Activated CD4-positive, alpha-beta T cell treated with anti-CD3 and anti-CD28 coated beads for 36 hours (primary cell): ENCODE results near the gene STAMBPL1. TPM values are rescaled to one million over a fixed set of nuclear protein-coding genes. Genes with fewer than 3 reads are reported as not detected.

ENCODE experiments used
- ATAC-seq: fragments of 200-7000 bp; cut with Tn5 transposase; one replicate; pipeline ENCODE4 v1.10.0; 2021; ENCODE audit warnings: mild to moderate bottlenecking, moderate library complexity
- CTCF ChIA-PET: fragments of 350-600 bp; sonication (Branson Sonifier 250); formaldehyde crosslinking; loops from one replicate; lab custom pipeline; 2021; ENCODE audit warnings: antibody characterized with exemption; lab: Charles Lee
- POLR2A ChIA-PET: fragments of 350-600 bp; sonication (Branson Sonifier 250); formaldehyde crosslinking; loops from one replicate; lab custom pipeline; 2021; ENCODE audit warnings: antibody characterized with exemption, inconsistent platforms; lab: Charles Lee
- DNase-seq: peaks from one replicate; pipeline ENCODE4 v3.0.0-alpha.2; 2020
- H3K27ac Mint-ChIP-seq: one replicate; pipeline ENCODE4 v1.8.0; 2021; ENCODE audit warnings: mixed read lengths
- H3K27me3 Mint-ChIP-seq: one replicate; pipeline ENCODE4 v1.8.0; 2021; ENCODE audit warnings: mixed read lengths
- H3K36me3 Mint-ChIP-seq: one replicate; pipeline ENCODE4 v1.8.0; 2021; ENCODE audit warnings: low read depth, mixed read lengths
- H3K4me1 Mint-ChIP-seq: one replicate; pipeline ENCODE4 v1.8.0; 2021; ENCODE audit warnings: mixed read lengths
- H3K4me3 Mint-ChIP-seq: one replicate; pipeline ENCODE4 v1.8.0; 2021; ENCODE audit warnings: mild to moderate bottlenecking, moderate library complexity, mixed read lengths
- H3K9me3 Mint-ChIP-seq: one replicate; pipeline ENCODE4 v1.8.0; 2021; ENCODE audit warnings: low read depth, mixed read lengths
- intact Hi-C, 2 experiments: fragments of 100-400 bp; cut with DNase I in 1 of 2; cut with micrococcal nuclease in 1 of 2; formaldehyde crosslinking; loops; one replicate each; pipeline versions ENCODE4 v1.14.2 to v1.15.1; 2022 to 2024; cut with DNase I, micrococcal nuclease
- total RNA-seq, 2 experiments: library from RNA; stranded (reverse); gene quantifications; one replicate each; pipeline ENCODE4 v1.2.3, GENCODE V29; 2021

The STAMBPL1 gene
- total RNA-seq, 2 experiments from 2014 or later = 36.6 to 40.2 TPM

- H3K4me3 Mint-ChIP-seq = no peak overlapping the region
- POLR2A ChIA-PET = no interaction called here
- intact Hi-C loops = no loop called here
- DNase-seq (no peak), ATAC-seq (no peak)
- CTCF ChIA-PET = interaction anchor here (0.6 to 3.2 kb wide), 4 partner anchors 18 to 334 kb away, joined by 3 to 20 read pairs (median 4); no protein-coding TSS in a partner anchor
- no peaks in the 10 kb centered on the region for H3K9me3 Mint-ChIP-seq
- peaks cover 6% of the 10 kb centered on the region for H3K27me3 Mint-ChIP-seq
- H3K36me3 Mint-ChIP-seq = no peaks in the 10 kb centered on the region
- peaks cover 13% of the 10 kb centered on the region for H3K4me1 Mint-ChIP-seq
- no peak overlapping the region for H3K27ac Mint-ChIP-seq
Measured at GRCh38 chr10:88853155-88853881, 26.7 kb upstream of the STAMBPL1 start.

DNA sequence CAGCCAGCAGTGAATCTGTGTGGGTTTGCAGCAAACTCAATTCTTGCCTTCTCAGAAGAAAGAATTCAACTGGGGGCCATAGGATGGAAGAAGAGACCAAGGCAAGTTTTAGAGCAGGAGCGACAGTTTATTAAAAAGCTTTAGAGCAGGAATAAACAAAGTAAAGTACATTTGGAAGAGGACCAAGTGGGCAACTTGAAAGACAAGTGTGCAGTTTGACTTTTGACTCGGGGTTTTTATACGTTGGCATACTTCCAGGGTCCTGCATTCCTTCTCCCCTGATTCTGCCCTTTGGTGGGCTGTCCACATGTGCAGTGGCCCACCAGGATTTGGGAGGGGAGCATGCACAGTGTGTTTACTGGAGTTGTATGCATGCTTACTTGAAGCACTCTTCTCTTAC, 25.4 kb upstream of the STAMBPL1 start:
- intact Hi-C loops = no loop called here
- no peak overlapping the region for H3K27ac Mint-ChIP-seq
- ChIA-PET CTCF (no interaction called here), POLR2A (no interaction called here)
- no peak for DNase-seq
- peaks cover 6% of the 10 kb centered on the region for H3K27me3 Mint-ChIP-seq
- no peaks in the 10 kb centered on the region for H3K36me3 Mint-ChIP-seq
- no peak overlapping the region for H3K4me3 Mint-ChIP-seq
- no peaks in the 10 kb centered on the region for H3K9me3 Mint-ChIP-seq
- H3K4me1 Mint-ChIP-seq = peaks cover 3% of the 10 kb centered on the region
- ATAC-seq = no peak

- intact Hi-C loops = no loop called here
- ATAC-seq = no peak
- Mint-ChIP-seq H3K9me3 (no peaks in the 10 kb centered on the region), H3K4me3 (no peak overlapping the region), H3K27me3 (peaks cover 12% of the 10 kb centered on the region), H3K4me1 (peaks cover 6% of the 10 kb centered on the region), H3K36me3 (no peaks in the 10 kb centered on the region), H3K27ac (no peak overlapping the region)
- ChIA-PET CTCF (interaction anchor here (2.0 kb wide), 1 partner anchor 21 kb away, joined by 12 read pairs; no protein-coding TSS in a partner anchor), POLR2A (no interaction called here)
- no peak for DNase-seq
Measured at GRCh38 chr10:88857831-88858230, 22.2 kb upstream of the STAMBPL1 start.

- no peaks in the 10 kb centered on the region for H3K36me3 Mint-ChIP-seq
- no peaks in the 10 kb centered on the region for H3K9me3 Mint-ChIP-seq
- no peak overlapping the region for H3K27ac Mint-ChIP-seq
- DNase-seq (no peak), ATAC-seq (peak; percentile 93)
- CTCF ChIA-PET = no interaction called here
- peaks cover 6% of the 10 kb centered on the region for H3K4me1 Mint-ChIP-seq
- POLR2A ChIA-PET = no interaction called here
- no peak overlapping the region for H3K4me3 Mint-ChIP-seq
- H3K27me3 Mint-ChIP-seq = peaks cover 14% of the 10 kb centered on the region
- intact Hi-C loops = no loop called here
Measured at GRCh38 chr10:88858491-88858890, 21.6 kb upstream of the STAMBPL1 start.

GRCh38 chr10:88861036-88861435, 19.0 kb upstream of the STAMBPL1 start:
- no peak overlapping the region for H3K27ac Mint-ChIP-seq

GRCh38 chr10:88865281-88865876, 14.7 kb upstream of the STAMBPL1 start:
- POLR2A ChIA-PET = no interaction called here
- peaks cover 11% of the 10 kb centered on the region for H3K27me3 Mint-ChIP-seq
- no peaks in the 10 kb centered on the region for H3K4me1 Mint-ChIP-seq
- H3K36me3 Mint-ChIP-seq = no peaks in the 10 kb centered on the region
- CTCF ChIA-PET = interaction anchor here (0.7 to 2.4 kb wide), 3 partner anchors 15 to 178 kb away, joined by 3 to 7 read pairs (median 3); partner anchors contain the start of gene STAMBPL1
- H3K4me3 Mint-ChIP-seq = no peak overlapping the region
- DNase-seq = no peak
- H3K9me3 Mint-ChIP-seq = no peaks in the 10 kb centered on the region
- peak; percentile 49 for ATAC-seq
- intact Hi-C loops = loop anchor here (2.0 kb wide), 1 partner anchor 29 kb away; no protein-coding TSS in a partner anchor
- no peak overlapping the region for H3K27ac Mint-ChIP-seq

More at GRCh38 chr10:88861036-88861435, 19.0 kb upstream of the STAMBPL1 start:
- Mint-ChIP-seq H3K4me1 (peaks cover 6% of the 10 kb centered on the region), H3K27me3 (peaks cover 16% of the 10 kb centered on the region), H3K36me3 (no peaks in the 10 kb centered on the region), H3K9me3 (no peaks in the 10 kb centered on the region), H3K4me3 (no peak overlapping the region)
- POLR2A ChIA-PET = no interaction called here
- DNase-seq (no peak), ATAC-seq (no peak)
- CTCF ChIA-PET = interaction anchor here (0.6 to 1.2 kb wide), 3 partner anchors 24 to 226 kb away, joined by 3 to 4 read pairs (median 3); no protein-coding TSS in a partner anchor
- intact Hi-C loops = no loop called here

GRCh38 chr10:88866454-88866853, 13.6 kb upstream of the STAMBPL1 start:
- ATAC-seq = no peak
- Mint-ChIP-seq H3K4me1 (no peaks in the 10 kb centered on the region), H3K9me3 (no peaks in the 10 kb centered on the region), H3K4me3 (no peak overlapping the region), H3K36me3 (no peaks in the 10 kb centered on the region), H3K27ac (no peak overlapping the region), H3K27me3 (peaks cover 11% of the 10 kb centered on the region)
- ChIA-PET POLR2A (no interaction called here), CTCF (no interaction called here)
- DNase-seq = no peak
- intact Hi-C loops = no loop called here

- Mint-ChIP-seq H3K9me3 (no peaks in the 10 kb centered on the region), H3K36me3 (no peaks in the 10 kb centered on the region), H3K4me3 (no peak overlapping the region), H3K27ac (no peak overlapping the region), H3K4me1 (no peaks in the 10 kb centered on the region), H3K27me3 (peaks cover 3% of the 10 kb centered on the region)
- CTCF ChIA-PET = interaction anchor here (0.7 to 1.6 kb wide), 4 partner anchors 9 to 117 kb away, joined by 4 to 8 read pairs (median 6); no protein-coding TSS in a partner anchor
- DNase-seq (no peak), ATAC-seq (no peak)
- POLR2A ChIA-PET = no interaction called here
- intact Hi-C loops = no loop called here
Measured at GRCh38 chr10:88870089-88870488, 10.0 kb upstream of the STAMBPL1 start.

DNA sequence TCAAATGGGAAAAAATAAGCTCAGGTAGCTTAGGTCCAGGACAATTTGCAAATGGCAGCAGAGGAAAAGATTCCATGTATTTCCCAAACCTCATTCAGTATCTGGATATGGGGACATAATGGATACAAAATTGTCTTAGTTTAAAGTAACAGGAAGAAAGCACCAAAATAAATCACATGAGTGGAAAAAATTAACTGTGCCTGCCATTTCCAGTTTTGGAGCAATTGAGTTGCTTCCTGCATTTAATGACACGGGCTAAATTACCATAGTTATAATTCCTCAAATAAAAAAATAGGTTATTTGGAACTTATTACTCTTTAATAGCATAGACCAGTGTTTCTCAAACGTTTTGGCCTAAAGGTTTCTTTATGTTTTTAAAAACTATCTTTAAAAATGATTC, 6.3 kb upstream of the STAMBPL1 start:
- H3K9me3 Mint-ChIP-seq = no peaks in the 10 kb centered on the region
- H3K4me1 Mint-ChIP-seq = peaks cover 12% of the 10 kb centered on the region
- no peaks in the 10 kb centered on the region for H3K36me3 Mint-ChIP-seq
- intact Hi-C loops = no loop called here
- DNase-seq = no peak
- POLR2A ChIA-PET = no interaction called here
- H3K4me3 Mint-ChIP-seq = no peak overlapping the region
- CTCF ChIA-PET = interaction anchor here (1.4 kb wide), 1 partner anchor 39 kb away, joined by 3 read pairs; no protein-coding TSS in a partner anchor
- H3K27me3 Mint-ChIP-seq = no peaks in the 10 kb centered on the region
- no peak overlapping the region for H3K27ac Mint-ChIP-seq
- ATAC-seq = no peak

DNA sequence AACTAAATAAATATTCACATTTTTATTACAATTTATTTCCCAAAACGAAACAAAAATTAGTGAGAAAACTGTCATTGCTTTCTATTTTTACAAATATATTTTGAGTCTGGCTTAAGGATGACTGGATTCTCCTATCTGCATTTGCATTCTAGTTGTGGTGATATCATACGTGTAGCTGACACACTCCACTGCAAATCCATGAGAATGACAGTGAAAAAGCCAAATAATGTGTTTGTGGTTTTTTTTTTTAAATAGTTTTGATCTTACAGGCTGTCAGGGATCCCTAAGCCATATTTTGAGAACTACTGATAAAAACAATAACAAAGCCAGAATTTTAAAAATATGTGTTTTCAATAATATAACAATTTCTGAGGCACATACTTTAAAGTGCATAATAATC, 5.8 kb upstream of the STAMBPL1 start:
- Mint-ChIP-seq H3K27me3 (no peaks in the 10 kb centered on the region), H3K9me3 (no peaks in the 10 kb centered on the region), H3K4me3 (no peak overlapping the region), H3K36me3 (no peaks in the 10 kb centered on the region), H3K4me1 (peaks cover 17% of the 10 kb centered on the region), H3K27ac (no peak overlapping the region)
- intact Hi-C loops = no loop called here
- DNase-seq (no peak), ATAC-seq (no peak)
- CTCF ChIA-PET = interaction anchor here (1.4 kb wide), 1 partner anchor 39 kb away, joined by 3 read pairs; no protein-coding TSS in a partner anchor
- POLR2A ChIA-PET = no interaction called here

GRCh38 chr10:88875081-88875480, 5.0 kb upstream of the STAMBPL1 start:
- H3K36me3 Mint-ChIP-seq = no peaks in the 10 kb centered on the region
- ChIA-PET POLR2A (no interaction called here), CTCF (interaction anchor here (1.4 to 2.2 kb wide), 2 partner anchors 39 to 40 kb away, joined by 3 to 5 read pairs; no protein-coding TSS in a partner anchor)
- no peaks in the 10 kb centered on the region for H3K27me3 Mint-ChIP-seq
- ATAC-seq (no peak), DNase-seq (no peak)
- intact Hi-C loops = no loop called here
- H3K27ac Mint-ChIP-seq = no peak overlapping the region
- H3K9me3 Mint-ChIP-seq = no peaks in the 10 kb centered on the region
- no peak overlapping the region for H3K4me3 Mint-ChIP-seq
- peaks cover 23% of the 10 kb centered on the region for H3K4me1 Mint-ChIP-seq
